ENCODE data around the gene RHOD. TPM values are rescaled to one million over a fixed set of nuclear protein-coding genes. Genes with fewer than 3 reads are reported as not detected.
A peak's percentile ranks its signal among the peaks of the same experiment; 100 is the strongest.

The RHOD gene
- total and polyA plus RNA-seq, 4 experiments from 2014 or later: 0.58 to 0.79 TPM; not detected in 2

DNA sequence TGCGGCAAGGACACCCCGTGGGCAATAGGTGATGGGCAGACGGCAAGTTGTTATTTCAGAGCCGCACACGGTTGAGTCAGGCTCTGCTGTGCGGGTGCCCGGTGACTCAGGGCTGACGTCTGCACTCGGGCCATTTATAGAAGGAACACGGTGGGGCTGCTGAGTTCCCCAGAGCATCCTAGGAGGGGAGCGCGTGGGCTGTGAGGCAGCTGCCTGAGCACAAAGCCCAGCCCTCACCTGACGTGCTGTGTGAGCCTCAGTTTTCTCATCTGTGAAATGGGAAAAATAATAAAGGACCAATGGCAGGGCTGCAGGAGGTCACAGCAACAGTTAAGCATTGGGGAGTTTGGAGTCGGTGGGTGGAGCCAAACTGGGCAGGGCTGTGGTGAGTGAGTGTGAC, 11.3 kb upstream of the RHOD start:
- intact Hi-C loops (cut with micrococcal nuclease): no loop called here
- Histone ChIP-seq H3K4me3 (ENCODE audit: low read length in 2 of 2) (no peak overlapping the region), H3K36me3 (ENCODE audit: insufficient read depth, low read length) (no peaks in the 10 kb centered on the region), H3K27me3 (ENCODE audit: insufficient read depth, low read length) (no peaks in the 10 kb centered on the region), H3K27ac (ENCODE audit: low read depth, low read length) (no peak overlapping the region), H3K9me3 (ENCODE audit: control insufficient read depth in 1 of 2, low read length in 2 of 2) (no peaks in the 10 kb centered on the region), H3K4me1 (ENCODE audit: insufficient read depth, low read length) (no peaks in the 10 kb centered on the region)
- H3K4me1 Mint-ChIP-seq: peaks cover 0 to 2% (median 0%) of the 10 kb centered on the region in 4 donors
- POLR2A ChIA-PET (ENCODE audit: partially characterized antibody): no interaction called here
- DNase-seq: no peak
- peaks cover 5 to 15% of the 10 kb centered on the region in 2 donors for H3K27me3 Mint-ChIP-seq
- no peaks in the 10 kb centered on the region for H3K36me3 Mint-ChIP-seq
- no peak overlapping the region for H3K4me3 Mint-ChIP-seq
- H3K27ac Mint-ChIP-seq: no peak overlapping the region
- CTCF ChIA-PET (ENCODE audit: partially characterized antibody): no interaction called here
- H3K9me3 Mint-ChIP-seq: no peaks in the 10 kb centered on the region

DNA sequence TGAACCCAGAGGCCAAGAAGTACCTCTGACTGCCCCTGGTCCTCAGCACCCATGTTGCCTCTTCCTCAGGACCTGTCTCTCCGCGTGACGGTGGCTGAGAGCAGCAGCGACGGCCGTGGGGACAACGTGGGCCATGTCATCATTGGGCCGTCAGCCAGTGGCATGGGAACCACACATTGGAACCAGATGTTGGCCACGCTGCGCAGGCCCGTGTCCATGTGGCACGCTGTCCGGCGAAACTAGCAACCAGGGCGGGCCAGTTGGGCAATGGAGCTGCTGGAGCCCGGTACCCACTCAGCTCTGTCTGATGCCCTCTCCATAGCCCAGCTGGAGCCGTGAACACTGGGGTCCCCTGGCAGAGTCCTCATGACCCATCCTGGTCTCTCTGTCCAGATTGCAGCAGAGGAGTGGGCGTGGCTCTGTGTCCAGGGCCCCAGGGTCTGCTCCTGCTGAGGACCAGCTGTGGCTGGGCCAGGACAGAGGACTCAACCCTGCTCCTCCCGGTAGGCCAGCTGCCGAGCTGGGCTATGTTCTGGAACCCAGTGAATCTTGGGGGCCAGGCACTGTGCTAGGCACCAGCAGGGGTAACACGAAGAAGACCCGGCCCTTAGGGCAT, 8.0 kb upstream of the RHOD start:
- Histone ChIP-seq H3K4me3 (ENCODE audit: low read length in 2 of 2) (no peak overlapping the region), H3K27me3 (ENCODE audit: insufficient read depth, low read length) (no peaks in the 10 kb centered on the region), H3K36me3 (ENCODE audit: insufficient read depth, low read length) (no peaks in the 10 kb centered on the region), H3K27ac (ENCODE audit: low read depth, low read length) (no peak overlapping the region), H3K9me3 (ENCODE audit: control insufficient read depth in 1 of 2, low read length in 2 of 2) (no peaks in the 10 kb centered on the region), H3K4me1 (ENCODE audit: insufficient read depth, low read length) (no peaks in the 10 kb centered on the region)
- no peaks in the 10 kb centered on the region for H3K9me3 Mint-ChIP-seq
- no peak overlapping the region for H3K27ac Mint-ChIP-seq
- peaks cover 0 to 2% (median 0%) of the 10 kb centered on the region in 4 donors for H3K4me1 Mint-ChIP-seq
- CTCF ChIA-PET (ENCODE audit: partially characterized antibody): interaction anchor here (1.1 kb wide), 1 partner anchor 23 kb away, joined by 3 read pairs; no protein-coding TSS in a partner anchor
- intact Hi-C loops (cut with micrococcal nuclease): no loop called here
- H3K36me3 Mint-ChIP-seq: no peaks in the 10 kb centered on the region
- POLR2A ChIA-PET (ENCODE audit: partially characterized antibody): no interaction called here
- DNase-seq: no peak
- H3K4me3 Mint-ChIP-seq: no peak overlapping the region
- H3K27me3 Mint-ChIP-seq: peaks cover 2 to 10% of the 10 kb centered on the region in 2 donors

DNA sequence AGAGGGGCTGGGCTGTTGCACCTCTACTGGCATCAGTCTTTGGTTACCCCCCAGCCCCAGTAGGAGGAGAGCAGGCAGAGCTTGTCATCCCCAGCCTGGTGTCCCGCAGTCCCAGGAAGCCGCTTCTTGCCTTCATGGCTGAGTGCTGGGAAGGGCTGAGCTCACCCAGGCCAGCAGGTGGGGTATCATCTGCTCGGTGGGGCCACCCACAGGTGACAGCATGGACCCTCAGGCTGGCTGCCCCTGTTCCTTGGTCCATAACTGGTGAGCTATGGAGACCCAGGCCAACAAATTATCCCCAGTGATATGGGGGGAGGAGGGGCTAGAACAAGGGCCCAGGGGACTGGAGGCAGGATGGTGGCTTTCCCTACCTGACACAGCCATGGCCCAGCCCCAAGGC, 6.5 kb upstream of the RHOD start:
- ChIA-PET CTCF (ENCODE audit: partially characterized antibody) (interaction anchor here (1.1 kb wide), 1 partner anchor 24 kb away, joined by 3 read pairs; no protein-coding TSS in a partner anchor), POLR2A (ENCODE audit: partially characterized antibody) (no interaction called here)
- Histone ChIP-seq H3K4me3 (ENCODE audit: low read length in 2 of 2) (no peak overlapping the region), H3K4me1 (ENCODE audit: insufficient read depth, low read length) (no peaks in the 10 kb centered on the region), H3K27ac (ENCODE audit: low read depth, low read length) (no peak overlapping the region), H3K36me3 (ENCODE audit: insufficient read depth, low read length) (no peaks in the 10 kb centered on the region), H3K27me3 (ENCODE audit: insufficient read depth, low read length) (no peaks in the 10 kb centered on the region), H3K9me3 (ENCODE audit: control insufficient read depth in 1 of 2, low read length in 2 of 2) (no peaks in the 10 kb centered on the region)
- Mint-ChIP-seq H3K27me3 (peaks cover 2 to 8% of the 10 kb centered on the region in 2 donors), H3K4me1 (peaks cover 0 to 2% (median 0%) of the 10 kb centered on the region in 4 donors), H3K27ac (no peak overlapping the region), H3K36me3 (no peaks in the 10 kb centered on the region), H3K4me3 (no peak overlapping the region), H3K9me3 (no peaks in the 10 kb centered on the region)
- no peak for DNase-seq
- intact Hi-C loops (cut with micrococcal nuclease): no loop called here

DNA sequence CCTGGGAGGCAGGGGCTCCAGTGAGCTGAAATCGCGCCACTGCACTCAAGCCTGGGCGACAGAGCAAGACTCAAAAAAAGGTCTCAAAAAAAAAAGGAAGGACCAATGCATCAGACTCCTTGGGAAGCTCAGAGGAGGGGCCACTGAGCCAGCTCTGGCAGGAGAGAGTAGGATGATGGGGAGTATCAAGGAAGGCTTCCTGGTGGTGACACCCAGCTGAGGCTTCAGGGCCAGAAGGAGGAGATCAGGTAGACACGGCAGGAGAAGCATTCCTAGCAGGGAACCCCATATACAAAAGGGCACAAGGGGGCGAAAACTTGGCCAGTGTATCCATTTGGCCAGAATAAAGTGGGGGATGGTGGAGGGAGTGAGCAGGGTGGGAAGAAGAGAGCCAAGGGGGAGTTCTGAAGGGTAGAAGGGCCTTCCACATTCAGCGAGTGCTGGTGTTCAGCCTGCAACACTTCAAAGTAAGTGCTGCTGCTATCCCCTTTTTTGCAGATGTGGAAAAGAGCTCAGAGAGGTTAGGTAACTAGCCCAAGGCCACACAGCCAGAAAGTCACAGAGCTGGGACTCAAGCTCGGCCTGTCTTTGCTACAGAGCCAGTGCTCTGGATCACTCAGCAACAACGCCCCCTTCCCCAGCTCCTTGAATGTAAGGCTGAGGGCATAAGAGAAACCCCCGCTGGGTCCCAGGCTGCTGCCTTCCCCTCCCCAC, 5.3 kb upstream of the RHOD start:
- no peak overlapping the region for H3K27ac Mint-ChIP-seq
- Histone ChIP-seq H3K4me1 (ENCODE audit: insufficient read depth, low read length) (peaks cover 5% of the 10 kb centered on the region), H3K4me3 (ENCODE audit: low read length in 2 of 2) (no peak overlapping the region), H3K36me3 (ENCODE audit: insufficient read depth, low read length) (no peaks in the 10 kb centered on the region), H3K27ac (ENCODE audit: low read depth, low read length) (no peak overlapping the region), H3K27me3 (ENCODE audit: insufficient read depth, low read length) (no peaks in the 10 kb centered on the region), H3K9me3 (ENCODE audit: control insufficient read depth in 1 of 2, low read length in 2 of 2) (no peaks in the 10 kb centered on the region)
- intact Hi-C loops (cut with micrococcal nuclease): no loop called here
- DNase-seq: no peak
- ChIA-PET POLR2A (ENCODE audit: partially characterized antibody) (no interaction called here), CTCF (ENCODE audit: partially characterized antibody) (interaction anchor here (0.9 to 1.0 kb wide), 2 partner anchors 22 to 29 kb away, joined by 3 read pairs; no protein-coding TSS in a partner anchor)
- peaks cover 2 to 7% of the 10 kb centered on the region in 2 donors for H3K27me3 Mint-ChIP-seq
- H3K4me3 Mint-ChIP-seq: no peak overlapping the region
- H3K9me3 Mint-ChIP-seq: no peaks in the 10 kb centered on the region
- H3K4me1 Mint-ChIP-seq: peaks cover 5 to 12% (median 8%) of the 10 kb centered on the region in 4 donors
- no peaks in the 10 kb centered on the region for H3K36me3 Mint-ChIP-seq

DNA sequence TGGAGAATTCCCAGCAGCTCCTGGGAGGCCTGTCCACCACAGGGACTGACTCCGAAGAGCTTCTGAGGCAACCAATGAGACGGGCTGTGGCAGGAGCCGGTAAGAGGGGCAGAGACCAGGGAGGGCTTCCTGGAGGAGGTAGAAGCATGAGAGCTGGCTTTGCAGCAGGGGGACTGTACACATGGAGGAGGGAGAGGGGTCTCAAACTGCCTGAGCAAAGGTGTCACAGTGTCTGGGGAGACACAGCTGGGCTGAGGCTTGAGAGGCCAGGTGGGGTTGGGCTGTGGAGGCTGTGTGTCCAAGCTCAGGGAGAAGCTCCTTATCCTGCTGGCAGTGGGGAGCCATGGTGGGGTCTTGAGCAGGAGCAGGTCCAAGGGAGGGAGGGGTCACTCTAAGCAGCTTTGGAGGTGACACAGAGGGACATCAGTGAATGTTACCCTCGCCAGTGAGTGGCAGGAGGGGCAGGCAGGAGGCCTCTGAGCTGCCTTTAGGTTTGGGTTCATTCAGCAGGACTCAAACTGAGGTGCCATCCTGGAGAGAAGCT, 4.6 kb upstream of the RHOD start:
- no peak for DNase-seq
- intact Hi-C loops (cut with micrococcal nuclease): no loop called here
- no peaks in the 10 kb centered on the region for H3K9me3 ChIP-seq (ENCODE audit: control insufficient read depth in 1 of 2, low read length in 2 of 2)
- Mint-ChIP-seq H3K27ac (peak overlapping the region in 1 of 7 donors; percentile 12), H3K4me3 (no peak overlapping the region), H3K9me3 (no peaks in the 10 kb centered on the region), H3K27me3 (peaks cover 0 to 4% of the 10 kb centered on the region in 2 donors), H3K36me3 (no peaks in the 10 kb centered on the region), H3K4me1 (peaks cover 4 to 13% (median 9%) of the 10 kb centered on the region in 4 donors)
- no peak overlapping the region for H3K27ac ChIP-seq (ENCODE audit: low read depth, low read length)
- POLR2A ChIA-PET (ENCODE audit: partially characterized antibody): no interaction called here
- H3K36me3 ChIP-seq (ENCODE audit: insufficient read depth, low read length): no peaks in the 10 kb centered on the region
- CTCF ChIA-PET (ENCODE audit: partially characterized antibody): interaction anchor here (0.9 to 1.0 kb wide), 2 partner anchors 21 to 30 kb away, joined by 3 read pairs; no protein-coding TSS in a partner anchor
- no peak overlapping the region for H3K4me3 ChIP-seq (ENCODE audit: low read length in 2 of 2)
- H3K27me3 ChIP-seq (ENCODE audit: insufficient read depth, low read length): no peaks in the 10 kb centered on the region
- H3K4me1 ChIP-seq (ENCODE audit: insufficient read depth, low read length): peaks cover 7% of the 10 kb centered on the region

DNA sequence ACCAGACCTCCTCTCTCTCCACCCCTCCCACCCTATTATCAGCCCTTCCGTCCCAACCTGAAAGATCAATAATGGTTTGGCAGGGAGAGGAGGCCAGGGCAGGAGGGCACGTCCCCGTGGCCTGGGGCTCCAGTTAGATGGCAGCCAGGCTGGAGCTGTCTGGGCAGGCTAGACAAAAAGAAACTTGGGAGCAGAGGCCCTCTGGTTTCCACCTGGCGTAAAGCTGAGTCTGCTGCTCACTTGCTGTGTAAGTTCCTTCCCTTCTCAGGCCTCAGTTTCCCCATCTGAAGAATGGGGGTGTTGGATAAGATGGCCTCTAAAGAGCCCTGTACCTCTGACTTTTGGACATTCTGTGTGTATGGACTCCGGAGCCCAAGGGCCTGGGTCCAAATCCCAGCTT, 3.8 kb upstream of the RHOD start:
- Histone ChIP-seq H3K36me3 (ENCODE audit: insufficient read depth, low read length) (no peaks in the 10 kb centered on the region), H3K27ac (ENCODE audit: low read depth, low read length) (no peak overlapping the region), H3K27me3 (ENCODE audit: insufficient read depth, low read length) (no peaks in the 10 kb centered on the region), H3K4me1 (ENCODE audit: insufficient read depth, low read length) (peaks cover 7% of the 10 kb centered on the region), H3K9me3 (ENCODE audit: control insufficient read depth in 1 of 2, low read length in 2 of 2) (no peaks in the 10 kb centered on the region), H3K4me3 (ENCODE audit: low read length in 2 of 2) (no peak overlapping the region)
- H3K4me1 Mint-ChIP-seq: peaks cover 4 to 13% (median 10%) of the 10 kb centered on the region in 4 donors
- H3K36me3 Mint-ChIP-seq: no peaks in the 10 kb centered on the region
- no peaks in the 10 kb centered on the region for H3K9me3 Mint-ChIP-seq
- no peak overlapping the region for H3K4me3 Mint-ChIP-seq
- no peak for DNase-seq
- H3K27me3 Mint-ChIP-seq: peaks cover 0 to 4% of the 10 kb centered on the region in 2 donors
- intact Hi-C loops (cut with micrococcal nuclease): no loop called here
- no peak overlapping the region for H3K27ac Mint-ChIP-seq
- ChIA-PET POLR2A (ENCODE audit: partially characterized antibody) (no interaction called here), CTCF (ENCODE audit: partially characterized antibody) (interaction anchor here (1.3 to 1.8 kb wide), 2 partner anchors 27 to 28 kb away, joined by 3 to 5 read pairs; no protein-coding TSS in a partner anchor)

DNA sequence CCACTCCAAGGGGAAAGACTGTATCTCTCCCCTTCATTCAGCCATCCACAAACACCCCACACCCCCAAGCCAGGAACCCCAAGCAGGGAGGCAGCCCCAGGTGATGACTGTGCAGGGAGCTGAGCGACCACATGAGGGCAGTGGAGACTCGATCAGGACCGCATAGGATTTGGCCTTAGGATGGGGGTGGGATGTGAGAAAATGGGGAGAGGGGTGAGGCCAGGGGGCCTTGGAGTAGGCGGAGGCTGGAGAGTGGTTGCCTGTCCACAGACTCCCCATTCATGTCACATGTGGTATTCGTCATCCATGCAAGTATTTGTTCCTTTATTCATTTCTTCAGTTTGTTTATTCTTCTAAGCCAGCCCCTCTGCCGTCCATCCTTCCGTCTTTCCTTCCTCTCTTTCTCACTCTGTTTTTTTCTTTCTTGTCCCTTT, 2.7 kb upstream of the RHOD start:
- CTCF ChIA-PET (ENCODE audit: partially characterized antibody): interaction anchor here (0.9 to 2.7 kb wide), 5 partner anchors 18 to 58 kb away, joined by 3 to 12 read pairs (median 3); no protein-coding TSS in a partner anchor
- H3K27me3 Mint-ChIP-seq: peaks cover 0 to 4% of the 10 kb centered on the region in 2 donors
- Histone ChIP-seq H3K4me1 (ENCODE audit: insufficient read depth, low read length) (peaks cover 7% of the 10 kb centered on the region), H3K36me3 (ENCODE audit: insufficient read depth, low read length) (no peaks in the 10 kb centered on the region), H3K4me3 (ENCODE audit: low read length in 2 of 2) (no peak overlapping the region), H3K9me3 (ENCODE audit: control insufficient read depth in 1 of 2, low read length in 2 of 2) (no peaks in the 10 kb centered on the region), H3K27me3 (ENCODE audit: insufficient read depth, low read length) (no peaks in the 10 kb centered on the region), H3K27ac (ENCODE audit: low read depth, low read length) (no peak overlapping the region)
- no peaks in the 10 kb centered on the region for H3K9me3 Mint-ChIP-seq
- no peaks in the 10 kb centered on the region for H3K36me3 Mint-ChIP-seq
- H3K4me1 Mint-ChIP-seq: peaks cover 4 to 13% (median 10%) of the 10 kb centered on the region in 4 donors
- no peak overlapping the region for H3K27ac Mint-ChIP-seq
- intact Hi-C loops (cut with micrococcal nuclease): no loop called here
- peak in 3 of 5 donors; percentile 18 to 24 (median 21) for DNase-seq
- no peak overlapping the region for H3K4me3 Mint-ChIP-seq
- POLR2A ChIA-PET (ENCODE audit: partially characterized antibody): no interaction called here

Measured in CD4-positive, alpha-beta memory T cell (primary cell).